WTC11 (cell line): ENCODE data around the gene DNAH1. TPM values are rescaled to one million over a fixed set of nuclear protein-coding genes. Genes with fewer than 3 reads are reported as not detected.

Experiments
- ATAC-seq: fragments of 200-7000 bp; cut with Tn5 transposase; 2 replicates; pipeline ENCODE4 v1.10.0; 2021; ENCODE audit warnings: mild to moderate bottlenecking, moderate library complexity
- CTCF ChIA-PET: fragments of 300-600 bp; sonication (Branson Sonifier 250); formaldehyde crosslinking; loops from one replicate; lab custom pipeline; 2021; ENCODE audit warnings: antibody characterized with exemption; lab: Charles Lee
- POLR2A ChIA-PET: fragments of 350-600 bp; sonication (Branson Sonifier 250); formaldehyde crosslinking; loops from one replicate; lab custom pipeline; 2021; ENCODE audit warnings: antibody characterized with exemption; lab: Charles Lee
- DNase-seq: peaks from one replicate; pipeline ENCODE4 v3.0.0; 2021; ENCODE audit warnings: low spot score
- H3K27ac Mint-ChIP-seq: 2 replicates; pipeline ENCODE4 v1.8.0; 2021; ENCODE audit warnings: mixed read lengths
- H3K27me3 Mint-ChIP-seq: 2 replicates; pipeline ENCODE4 v1.8.0; 2021; ENCODE audit warnings: low read depth, mild to moderate bottlenecking, moderate library complexity, mixed read lengths
- H3K36me3 Mint-ChIP-seq: 2 replicates; pipeline ENCODE4 v1.8.0; 2021; ENCODE audit warnings: mixed read lengths
- H3K4me1 Mint-ChIP-seq: 2 replicates; pipeline ENCODE4 v1.8.0; 2022; ENCODE audit warnings: mixed read lengths
- H3K4me3 Mint-ChIP-seq: 2 replicates; pipeline ENCODE4 v1.8.0; 2021; ENCODE audit warnings: mild to moderate bottlenecking, moderate library complexity, mixed read lengths
- H3K9me3 Mint-ChIP-seq: 2 replicates; pipeline ENCODE4 v1.8.0; 2021; ENCODE audit warnings: mixed read lengths
- ATF2 ChIP-seq: sonication (generic); formaldehyde crosslinking; IDR thresholded peaks from 2 replicates; pipeline ENCODE4 v1.8.1; 2022; ENCODE audit warnings: low read depth, missing genetic modification reagents, borderline replicate concordance
- E2F1 ChIP-seq: sonication (generic); formaldehyde crosslinking; IDR thresholded peaks from 2 replicates; pipeline ENCODE4 v1.8.0; 2022; ENCODE audit warnings: mild to moderate bottlenecking, missing genetic modification reagents
- ELF4 ChIP-seq: sonication (generic); formaldehyde crosslinking; IDR thresholded peaks from 2 replicates; pipeline ENCODE4 v1.8.1; 2022; ENCODE audit warnings: low read depth, mild to moderate bottlenecking, moderate library complexity, missing genetic modification reagents
- HMGA2 ChIP-seq: fragments of 250-450 bp; sonication (Bioruptor Pico); IDR thresholded peaks from 2 replicates; pipeline ENCODE4 v1.4.0; 2021; ENCODE audit warnings: mild to moderate bottlenecking, moderate library complexity
- JAZF1 ChIP-seq: fragments of 250-450 bp; sonication (Bioruptor Pico); IDR thresholded peaks from 2 replicates; pipeline ENCODE4 v1.9.0; 2021; ENCODE audit warnings: moderate library complexity, mild to moderate bottlenecking, inconsistent platforms
- MYBL2 ChIP-seq: sonication (generic); formaldehyde crosslinking; IDR thresholded peaks from 2 replicates; pipeline ENCODE4 v1.8.1; 2023; ENCODE audit warnings: mild to moderate bottlenecking, moderate library complexity, missing genetic modification reagents
- NR1H2 ChIP-seq: sonication (generic); formaldehyde crosslinking; IDR thresholded peaks from 2 replicates; pipeline ENCODE4 v1.9.0; 2021; ENCODE audit warnings: mild to moderate bottlenecking, moderate library complexity, missing genetic modification reagents
- NR3C1 ChIP-seq: sonication (generic); formaldehyde crosslinking; conservative IDR thresholded peaks from 2 replicates; pipeline ENCODE4 v1.8.1; 2023; ENCODE audit warnings: low read depth, mild to moderate bottlenecking, missing genetic modification reagents
- PRDM15 ChIP-seq: sonication (generic); formaldehyde crosslinking; IDR thresholded peaks from 2 replicates; pipeline ENCODE4 v1.8.0; 2022; ENCODE audit warnings: missing genetic modification reagents
- PRRX2 ChIP-seq: fragments of 250-450 bp; sonication (Bioruptor Pico); IDR thresholded peaks from 2 replicates; pipeline ENCODE4 v1.8.0; 2021; ENCODE audit warnings: mild to moderate bottlenecking
- RORB ChIP-seq: fragments of 250-450 bp; sonication (Bioruptor Pico); IDR thresholded peaks from 2 replicates; pipeline ENCODE4 v1.9.0; 2021; ENCODE audit warnings: mild to moderate bottlenecking
- SP1 ChIP-seq: sonication (generic); formaldehyde crosslinking; conservative IDR thresholded peaks from 2 replicates; pipeline ENCODE4 v1.8.1; 2022; ENCODE audit warnings: missing genetic modification reagents
- ZNF121 ChIP-seq: sonication (generic); formaldehyde crosslinking; IDR thresholded peaks from 2 replicates; pipeline ENCODE4 v1.8.0; 2023; ENCODE audit warnings: missing genetic modification reagents
- ZNF138 ChIP-seq: sonication (generic); formaldehyde crosslinking; conservative IDR thresholded peaks from 2 replicates; pipeline ENCODE4 v1.8.1; 2022; ENCODE audit warnings: mild to moderate bottlenecking, moderate library complexity, missing genetic modification reagents
- total RNA-seq: library from RNA; stranded (reverse); gene quantifications from 3 replicates; pipeline ENCODE4 v1.2.3, GENCODE V29; 2021
- TF ChIP-seq, protein P1 (sequence below): sonication (generic); formaldehyde crosslinking; IDR thresholded peaks from 2 replicates; pipeline ENCODE4 v1.8.1; 2022; ENCODE audit warnings: mild to moderate bottlenecking, missing genetic modification reagents, moderate library complexity, borderline replicate concordance

DNAH1 gene
- total RNA-seq, 1 experiment from 2014 or later, result 1.5 TPM

DNA sequence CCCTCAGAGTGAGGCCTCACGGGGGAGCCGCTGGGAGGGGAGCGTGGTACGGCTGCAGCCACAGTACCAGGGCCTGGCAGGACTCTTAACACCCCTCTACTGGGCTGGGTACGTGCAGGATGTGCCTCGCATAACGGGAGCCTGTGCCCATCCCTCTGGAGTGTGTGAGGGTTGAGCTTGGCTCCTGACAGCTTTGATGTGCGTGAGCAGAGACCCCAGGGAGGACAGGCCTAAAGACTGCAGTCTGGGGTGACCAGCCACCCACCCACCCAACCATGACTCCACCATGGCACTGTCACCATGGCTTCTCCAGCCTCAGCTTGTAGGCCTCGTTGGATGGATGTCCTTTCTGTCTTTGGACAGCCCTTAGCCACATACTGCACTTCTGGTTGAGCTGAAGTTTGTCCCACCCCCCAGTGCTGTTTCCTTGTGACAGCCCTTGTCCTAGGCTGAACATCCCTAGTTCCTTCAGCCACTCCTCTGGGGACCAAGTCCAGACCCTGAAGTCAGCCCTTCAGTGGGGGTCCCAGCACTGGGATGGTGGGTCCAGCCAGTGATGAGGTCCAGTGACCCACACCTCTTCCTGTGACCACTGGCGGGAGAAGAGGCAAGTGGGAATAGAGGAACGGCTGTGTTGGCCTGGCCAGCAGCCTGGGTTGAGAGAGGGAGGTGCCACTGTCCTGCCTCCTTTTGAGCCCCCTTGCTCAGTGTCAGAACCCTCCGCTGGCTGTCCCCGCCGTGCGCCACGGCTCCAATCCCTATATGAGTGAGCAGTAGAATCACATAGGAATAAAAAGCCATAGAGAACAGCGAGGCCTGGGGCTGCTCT, 22.4 kb upstream of the DNAH1 start:
- no peaks in the 10 kb centered on the region for H3K27me3 Mint-ChIP-seq
- H3K27ac Mint-ChIP-seq, result no peak overlapping the region
- TF ChIP-seq ATF2 (no peak), PRRX2 (no peak), NR1H2 (CRISPR knock-in tag) (no peak), SP1 (CRISPR knock-in tag) (no peak), PRDM15 (CRISPR knock-in tag) (no peak), E2F1 (CRISPR knock-in tag) (no peak)
- TF ChIP-seq, protein P1, sequence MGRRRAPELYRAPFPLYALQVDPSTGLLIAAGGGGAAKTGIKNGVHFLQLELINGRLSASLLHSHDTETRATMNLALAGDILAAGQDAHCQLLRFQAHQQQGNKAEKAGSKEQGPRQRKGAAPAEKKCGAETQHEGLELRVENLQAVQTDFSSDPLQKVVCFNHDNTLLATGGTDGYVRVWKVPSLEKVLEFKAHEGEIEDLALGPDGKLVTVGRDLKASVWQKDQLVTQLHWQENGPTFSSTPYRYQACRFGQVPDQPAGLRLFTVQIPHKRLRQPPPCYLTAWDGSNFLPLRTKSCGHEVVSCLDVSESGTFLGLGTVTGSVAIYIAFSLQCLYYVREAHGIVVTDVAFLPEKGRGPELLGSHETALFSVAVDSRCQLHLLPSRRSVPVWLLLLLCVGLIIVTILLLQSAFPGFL (CRISPR knock-in tag), result no peak
- TF ChIP-seq, all 79 proteins: peak for 0
- ATAC-seq (no peak), DNase-seq (no peak)
- H3K36me3 Mint-ChIP-seq, result no peaks in the 10 kb centered on the region
- ChIA-PET POLR2A (no interaction called here), CTCF (interaction anchor here (0.8 kb wide), 1 partner anchor 92 kb away, joined by 6 read pairs; no protein-coding TSS in a partner anchor)
- peaks cover 7% of the 10 kb centered on the region for H3K4me1 Mint-ChIP-seq
- H3K4me3 Mint-ChIP-seq, result no peak overlapping the region
- no peaks in the 10 kb centered on the region for H3K9me3 Mint-ChIP-seq

GRCh38 chr3:52294320-52295150, 21.6 kb upstream of the DNAH1 start:
- no peak for ATAC-seq
- H3K4me3 Mint-ChIP-seq, result no peak overlapping the region
- H3K27ac Mint-ChIP-seq, result no peak overlapping the region
- H3K27me3 Mint-ChIP-seq, result no peaks in the 10 kb centered on the region
- H3K36me3 Mint-ChIP-seq, result no peaks in the 10 kb centered on the region
- H3K9me3 Mint-ChIP-seq, result no peaks in the 10 kb centered on the region
- H3K4me1 Mint-ChIP-seq, result peaks cover 12% of the 10 kb centered on the region
- ChIA-PET CTCF (interaction anchor here (0.8 to 7.5 kb wide), 2 partner anchors 90 to 91 kb away, joined by 6 to 74 read pairs; no protein-coding TSS in a partner anchor), POLR2A (interaction anchor here (0.7 kb wide), 1 partner anchor 17 kb away, joined by 3 read pairs; no protein-coding TSS in a partner anchor)
- TF ChIP-seq MYBL2 (no peak), NR1H2 (CRISPR knock-in tag) (no peak), ZNF121 (CRISPR knock-in tag) (no peak), ELF4 (CRISPR knock-in tag) (no peak), RORB (CRISPR knock-in tag) (no peak), NR3C1 (no peak), ZNF138 (CRISPR knock-in tag) (no peak), JAZF1 (CRISPR knock-in tag) (no peak), HMGA2 (no peak)
- DNase-seq, result no peak
